Memory B cell (primary cell): ENCODE measurements around the gene FMC1.
A peak's percentile ranks its signal among the peaks of the same experiment; 100 is the strongest.
"Not testable (repeated sequence)": the region's sequence is repeated elsewhere in the genome, so short reads cannot be mapped to it uniquely, and the experiment has no call there.

Source experiments
- ATAC-seq: fragments of 150-1000 bp; cut with Tn5 transposase; 2 replicates; pipeline ENCODE4 v1.10.0; 2021; ENCODE audit warnings: low read depth, mild to moderate bottlenecking, moderate library complexity
- DNase-seq, 2 donors: peaks; one replicate each; pipeline ENCODE4 v3.0.0; 2022; ENCODE audit warnings: low spot score in 2 of 2
- H3K27ac Mint-ChIP-seq: one replicate; pipeline ENCODE4 v1.8.0; 2022; ENCODE audit warnings: mild to moderate bottlenecking, moderate library complexity, mixed read lengths
- H3K27me3 Mint-ChIP-seq: one replicate; pipeline ENCODE4 v1.8.0; 2022; ENCODE audit warnings: mixed read lengths
- H3K36me3 Mint-ChIP-seq: one replicate; pipeline ENCODE4 v1.8.0; 2022; ENCODE audit warnings: mild to moderate bottlenecking, mixed read lengths
- H3K4me1 Mint-ChIP-seq: one replicate; pipeline ENCODE4 v1.8.0; 2022; ENCODE audit warnings: mixed read lengths
- H3K4me3 Mint-ChIP-seq: one replicate; pipeline ENCODE4 v1.8.0; 2022; ENCODE audit warnings: mild to moderate bottlenecking, moderate library complexity, mixed read lengths
- H3K9me3 Mint-ChIP-seq: one replicate; pipeline ENCODE4 v1.8.0; 2022; ENCODE audit warnings: mixed read lengths

FMC1 gene

DNA sequence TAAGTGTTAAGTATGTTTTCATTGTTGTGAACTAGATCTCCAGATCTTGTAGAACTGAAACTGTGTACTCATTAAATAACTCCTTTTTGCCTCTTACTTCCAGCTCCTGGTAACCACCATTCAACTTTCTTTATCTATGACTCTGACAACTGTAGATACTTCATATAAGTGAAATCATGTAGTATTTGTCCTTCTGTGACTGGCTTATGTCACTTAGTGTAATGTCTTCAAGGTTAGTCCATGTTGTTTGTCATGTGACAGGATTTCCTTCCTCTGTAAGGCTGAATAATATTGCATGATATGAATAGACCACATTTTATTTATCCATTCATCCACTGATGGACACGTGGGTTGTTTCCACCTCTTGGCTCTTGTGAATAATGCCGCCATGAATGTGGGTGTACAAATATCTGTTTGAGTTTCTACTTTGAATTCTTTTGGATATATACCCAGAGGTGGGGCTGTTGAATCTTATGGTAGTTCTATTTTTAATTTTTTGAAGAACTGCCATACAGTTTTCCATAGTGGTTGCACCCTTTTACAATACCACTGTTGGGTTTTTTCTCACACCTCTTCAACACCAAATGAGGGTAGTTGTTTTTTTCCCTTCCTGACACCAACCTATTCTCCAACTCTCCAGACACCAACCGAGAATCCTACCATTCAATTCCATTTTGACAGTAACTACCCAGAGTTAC lies 10.7 kb upstream of the FMC1 start:
- Mint-ChIP-seq H3K4me3 (no peak overlapping the region), H3K27ac (no peak overlapping the region), H3K4me1 (peaks cover 4% of the 10 kb centered on the region), H3K36me3 (no peaks in the 10 kb centered on the region), H3K9me3 (no peaks in the 10 kb centered on the region), H3K27me3 (no peaks in the 10 kb centered on the region)
- no peak for ATAC-seq
- no peak for DNase-seq

DNA sequence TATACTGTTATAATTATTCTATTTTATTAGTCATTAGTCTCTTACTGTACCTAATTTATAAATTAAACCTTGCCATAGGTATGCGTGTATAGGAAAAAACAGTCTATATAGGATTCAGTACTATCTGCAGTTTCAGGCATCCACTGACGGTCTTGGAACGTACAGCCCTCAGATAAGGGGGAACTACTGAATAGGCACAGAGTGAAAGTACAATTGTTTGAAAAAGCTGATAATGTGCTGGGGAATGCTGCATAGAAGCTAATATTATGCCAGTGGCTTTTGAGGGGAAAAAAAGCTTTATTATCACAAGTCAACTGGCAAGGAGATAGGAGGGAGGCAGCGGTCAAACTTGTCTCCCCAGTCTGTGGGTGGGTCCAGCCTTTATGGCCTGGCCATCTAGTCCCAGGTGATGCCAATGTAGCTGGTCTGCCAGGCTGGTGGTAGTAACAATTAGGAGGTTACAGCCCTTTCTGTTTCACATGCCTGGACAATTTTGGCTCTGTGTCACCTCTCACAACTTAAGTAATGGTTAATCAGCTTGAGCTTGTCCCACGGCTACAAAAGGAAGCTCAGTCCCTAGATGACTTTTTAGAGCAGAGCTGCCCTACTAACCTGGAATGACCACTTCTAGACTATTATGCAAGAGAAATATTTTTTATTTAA lies 8.3 kb upstream of the FMC1 start:
- H3K27ac Mint-ChIP-seq = no peak overlapping the region
- H3K36me3 Mint-ChIP-seq = no peaks in the 10 kb centered on the region
- H3K9me3 Mint-ChIP-seq = no peaks in the 10 kb centered on the region
- H3K27me3 Mint-ChIP-seq = no peaks in the 10 kb centered on the region
- ATAC-seq (no peak), DNase-seq (no peak)
- H3K4me1 Mint-ChIP-seq = peaks cover 4% of the 10 kb centered on the region
- H3K4me3 Mint-ChIP-seq = no peak overlapping the region

DNA sequence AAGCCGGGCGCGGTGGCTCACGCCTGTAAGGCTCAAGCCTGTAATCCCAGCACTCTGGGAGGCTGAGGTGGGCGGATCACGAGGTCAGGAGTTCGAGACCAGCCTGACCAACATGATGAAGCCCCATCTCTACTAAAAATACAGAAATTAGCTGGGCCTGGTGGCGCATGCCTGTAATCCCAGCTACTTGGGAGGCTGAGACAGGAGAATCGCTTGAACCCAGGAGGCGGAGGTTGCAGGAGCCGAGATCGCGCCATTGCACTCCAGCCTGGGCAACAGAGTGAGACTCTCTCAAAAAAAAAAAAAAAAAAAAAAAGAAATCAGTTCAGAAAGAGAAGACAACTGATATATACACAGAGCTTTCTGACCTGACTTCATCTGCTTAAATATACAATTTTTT lies 7.7 kb upstream of the FMC1 start:
- H3K4me1 Mint-ChIP-seq, H3K9me3 Mint-ChIP-seq, H3K27me3 Mint-ChIP-seq, ATAC-seq, H3K27ac Mint-ChIP-seq, H3K36me3 Mint-ChIP-seq, DNase-seq, H3K4me3 Mint-ChIP-seq: not testable (repeated sequence)

DNA sequence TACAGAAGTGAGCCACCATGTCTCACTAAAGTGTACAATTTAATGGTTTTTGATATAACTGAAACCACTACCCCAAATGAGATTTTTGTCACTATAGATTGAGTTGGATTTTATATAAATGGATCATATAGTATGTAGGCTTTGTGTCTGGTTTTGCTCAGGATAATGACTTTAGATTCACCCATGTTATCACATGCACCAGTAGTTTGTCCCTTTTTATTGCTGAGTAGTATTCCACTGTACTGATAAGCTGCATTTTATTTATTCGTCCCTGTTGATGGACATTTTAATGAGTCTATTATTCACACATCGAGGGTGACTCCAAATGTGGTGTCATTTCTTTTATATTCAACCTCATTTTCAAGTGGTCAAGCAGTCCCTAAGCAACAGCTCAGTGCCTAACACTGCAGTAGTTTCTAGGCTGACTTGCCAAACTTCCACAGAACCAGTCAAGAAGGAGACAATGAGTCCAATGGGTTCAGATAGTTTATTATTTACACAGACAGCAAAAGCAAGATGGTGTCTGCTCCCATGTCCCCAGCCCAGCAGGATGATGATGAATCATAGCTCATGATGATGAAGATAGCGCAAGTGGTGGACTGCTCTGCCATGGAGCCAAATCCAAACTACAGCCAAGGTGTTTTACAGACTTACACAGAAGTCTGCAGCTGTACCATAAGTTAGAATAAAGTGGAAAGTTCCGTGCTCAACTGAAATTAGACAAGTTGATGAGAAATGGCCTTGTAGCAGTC lies 6.6 kb upstream of the FMC1 start:
- no peaks in the 10 kb centered on the region for H3K27me3 Mint-ChIP-seq
- no peak overlapping the region for H3K4me3 Mint-ChIP-seq
- peaks cover 7% of the 10 kb centered on the region for H3K4me1 Mint-ChIP-seq
- H3K36me3 Mint-ChIP-seq = no peaks in the 10 kb centered on the region
- ATAC-seq (no peak), DNase-seq (no peak)
- H3K27ac Mint-ChIP-seq = no peak overlapping the region
- H3K9me3 Mint-ChIP-seq = no peaks in the 10 kb centered on the region

DNA sequence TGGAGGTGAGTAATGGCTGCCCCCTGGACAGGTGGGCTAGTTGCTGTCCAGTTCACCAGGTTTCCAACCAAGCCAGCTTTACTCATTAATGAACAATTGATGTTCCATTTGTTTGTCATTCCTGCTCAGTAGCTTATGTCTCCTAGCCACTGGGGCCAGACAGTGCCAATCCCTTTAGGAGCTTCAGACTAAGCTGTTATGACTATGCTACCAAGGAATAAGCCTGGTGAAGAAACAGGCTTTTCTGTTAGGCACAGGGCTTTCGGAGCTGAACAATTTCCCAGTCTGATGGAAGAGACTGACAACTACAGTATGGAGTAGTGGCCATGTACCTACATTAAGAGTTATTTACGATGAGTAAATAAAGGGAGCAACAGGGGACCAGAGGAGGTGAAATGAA lies 2.1 kb upstream of the FMC1 start:
- Mint-ChIP-seq H3K4me3 (peak overlapping the region; percentile 46), H3K27ac (peak overlapping the region; percentile 36), H3K4me1 (peaks cover 18% of the 10 kb centered on the region), H3K9me3 (peaks cover 2% of the 10 kb centered on the region), H3K27me3 (no peaks in the 10 kb centered on the region), H3K36me3 (peaks cover 2% of the 10 kb centered on the region)
- no peak for DNase-seq
- no peak for ATAC-seq

DNA sequence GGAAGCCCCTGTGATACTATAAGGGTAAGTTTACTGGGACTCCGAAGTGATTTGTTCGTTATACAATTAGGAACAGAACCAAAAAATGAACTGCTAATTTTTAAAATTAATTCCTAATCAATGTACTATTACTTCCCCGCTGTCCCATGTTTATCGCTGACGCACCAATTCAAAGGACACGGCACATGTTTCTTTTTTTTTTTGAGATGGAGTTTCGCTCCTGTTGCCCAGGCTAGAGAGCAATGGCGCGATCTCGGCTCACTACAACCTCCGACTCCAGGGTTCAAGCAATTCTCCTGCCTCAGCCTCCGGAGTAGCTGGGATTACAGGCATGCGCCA lies 1.5 kb upstream of the FMC1 start:
- Mint-ChIP-seq H3K27me3 (no peaks in the 10 kb centered on the region), H3K4me1 (peaks cover 18% of the 10 kb centered on the region), H3K4me3 (peak overlapping the region; percentile 98), H3K36me3 (peaks cover 2% of the 10 kb centered on the region), H3K9me3 (peaks cover 2% of the 10 kb centered on the region), H3K27ac (peak overlapping the region; percentile 100)
- no peak for ATAC-seq
- DNase-seq = no peak

DNA sequence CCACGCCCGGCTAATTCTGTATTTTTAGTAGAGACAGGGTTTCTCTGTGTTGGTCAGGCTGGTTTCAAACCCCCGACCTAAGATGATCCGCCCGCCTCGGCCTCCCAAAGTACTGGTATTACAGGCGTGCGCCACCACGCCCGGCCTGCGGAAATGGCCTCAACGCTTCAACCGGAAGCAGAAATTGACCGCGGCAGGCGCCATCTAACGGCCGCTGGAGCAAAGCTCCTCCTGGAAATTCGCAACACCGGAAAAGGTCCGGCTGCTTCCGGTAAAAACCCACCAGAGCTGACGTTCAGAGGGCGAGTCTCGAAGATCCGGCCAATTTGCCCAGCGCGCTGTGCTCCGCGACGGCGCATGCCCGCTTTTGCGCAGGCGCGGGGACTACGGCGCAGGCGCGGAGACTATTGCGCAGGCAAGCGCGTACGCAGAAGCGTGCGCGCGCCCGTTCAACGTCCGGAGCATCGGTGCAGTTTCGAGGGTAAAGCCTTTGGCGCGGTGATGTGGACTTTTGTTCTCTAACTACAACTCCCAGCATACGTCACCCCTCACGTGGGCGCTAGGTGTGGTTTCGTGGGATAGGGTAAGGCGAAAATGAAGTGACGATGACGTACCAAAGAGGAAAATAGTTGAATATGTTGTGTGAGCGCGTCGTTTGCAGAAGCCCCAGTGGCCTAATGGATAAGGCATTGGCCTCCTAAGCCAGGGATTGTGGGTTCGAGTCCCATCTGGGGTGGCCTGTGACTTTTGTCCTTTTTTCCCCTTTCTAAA lies 915 bp upstream of the FMC1 start:
- peak; percentile 79 for ATAC-seq
- Mint-ChIP-seq H3K4me1 (peaks cover 20% of the 10 kb centered on the region), H3K9me3 (peaks cover 2% of the 10 kb centered on the region), H3K27me3 (no peaks in the 10 kb centered on the region), H3K27ac (peak overlapping the region; percentile 100), H3K36me3 (peaks cover 4% of the 10 kb centered on the region), H3K4me3 (peak overlapping the region; percentile 98)
- peak; percentile 98 for DNase-seq

DNA sequence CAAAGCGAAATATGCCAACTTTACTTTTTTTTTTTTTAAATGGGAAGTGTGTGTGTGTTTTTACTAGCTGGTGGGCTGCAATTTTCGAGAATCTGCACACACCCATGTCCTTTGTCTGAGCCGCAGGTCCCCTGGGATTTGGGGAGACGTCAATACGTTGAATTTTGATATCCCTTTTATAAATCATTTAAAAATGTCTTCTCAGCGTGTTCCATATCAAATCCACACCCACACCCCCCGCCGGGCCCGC lies 404 bp upstream of the FMC1 start:
- no peak for DNase-seq
- no peak for ATAC-seq
- peak overlapping the region; percentile 98 for H3K4me3 Mint-ChIP-seq
- H3K36me3 Mint-ChIP-seq = peaks cover 4% of the 10 kb centered on the region
- peak overlapping the region; percentile 100 for H3K27ac Mint-ChIP-seq
- H3K4me1 Mint-ChIP-seq = peaks cover 23% of the 10 kb centered on the region
- H3K27me3 Mint-ChIP-seq = no peaks in the 10 kb centered on the region
- H3K9me3 Mint-ChIP-seq = peaks cover 2% of the 10 kb centered on the region

DNA sequence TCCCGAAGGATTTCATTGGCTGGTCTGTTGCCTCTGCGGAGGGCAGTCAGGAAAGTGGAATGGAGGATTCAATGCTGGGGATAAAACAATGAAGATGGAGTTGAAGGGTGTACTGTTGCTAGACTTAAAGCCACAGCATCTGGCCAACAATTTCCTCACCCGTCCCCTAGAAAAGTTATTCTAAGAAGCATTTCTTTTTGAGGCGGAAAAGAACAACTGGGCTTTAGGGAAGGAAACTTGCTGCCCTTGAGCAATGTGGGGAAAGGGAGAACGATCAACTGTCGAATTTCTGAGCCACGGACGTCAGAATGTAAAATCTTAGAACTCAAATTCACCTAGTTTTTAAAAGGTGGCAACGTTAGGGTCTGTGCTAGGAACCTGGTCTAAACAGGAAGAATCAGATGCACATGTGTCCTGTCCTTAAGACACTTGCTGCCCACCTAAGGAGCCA lies 664 bp downstream of the FMC1 start:
- Mint-ChIP-seq H3K27me3 (no peaks in the 10 kb centered on the region), H3K4me3 (peak overlapping the region; percentile 98), H3K4me1 (peaks cover 23% of the 10 kb centered on the region), H3K9me3 (peaks cover 2% of the 10 kb centered on the region), H3K36me3 (peaks cover 7% of the 10 kb centered on the region), H3K27ac (peak overlapping the region; percentile 100)
- no peak for ATAC-seq
- DNase-seq = no peak

DNA sequence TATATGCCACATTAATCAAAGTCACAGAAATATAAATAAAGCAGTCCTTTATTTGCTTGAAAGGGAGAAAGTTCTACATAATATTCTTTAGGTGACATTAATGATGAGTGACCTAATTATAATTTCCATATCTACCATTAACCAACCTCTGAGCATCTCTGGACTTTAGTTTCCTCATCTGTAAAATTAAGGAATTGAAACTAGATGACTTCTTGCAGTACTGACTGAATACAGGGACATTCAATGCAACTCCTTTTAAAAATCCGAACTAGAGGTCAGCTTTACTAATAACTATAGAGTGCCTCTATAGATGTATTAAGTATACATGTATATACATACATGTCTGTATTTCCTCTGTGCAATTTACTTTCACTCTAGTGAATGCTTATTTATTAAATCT lies 3.9 kb downstream of the FMC1 start:
- H3K27ac Mint-ChIP-seq = no peak overlapping the region
- H3K4me3 Mint-ChIP-seq = no peak overlapping the region
- peaks cover 20% of the 10 kb centered on the region for H3K4me1 Mint-ChIP-seq
- peaks cover 12% of the 10 kb centered on the region for H3K36me3 Mint-ChIP-seq
- ATAC-seq (no peak), DNase-seq (no peak)
- H3K27me3 Mint-ChIP-seq = no peaks in the 10 kb centered on the region
- H3K9me3 Mint-ChIP-seq = peaks cover 2% of the 10 kb centered on the region

DNA sequence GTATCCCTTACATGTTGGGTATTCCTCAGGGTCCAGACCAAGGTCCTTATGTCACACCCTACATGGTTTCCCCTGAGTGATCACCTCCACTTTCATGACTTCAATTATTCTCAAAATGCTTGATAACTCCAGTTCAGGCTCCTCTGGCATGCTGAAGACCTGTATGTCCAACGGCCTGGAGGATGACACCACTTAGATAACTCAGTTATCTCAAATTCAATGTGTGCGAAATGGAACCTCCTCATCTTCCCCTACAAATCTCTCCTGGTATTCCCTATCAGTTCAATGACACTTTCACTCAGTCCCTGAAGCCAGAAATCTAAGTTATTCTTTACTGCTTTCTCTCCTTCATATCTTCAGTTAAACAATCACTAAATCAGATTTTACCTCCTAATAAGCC lies 9.9 kb downstream of the FMC1 start:
- Mint-ChIP-seq H3K27ac (no peak overlapping the region), H3K9me3 (no peaks in the 10 kb centered on the region), H3K27me3 (no peaks in the 10 kb centered on the region), H3K4me1 (peaks cover 2% of the 10 kb centered on the region), H3K4me3 (no peak overlapping the region), H3K36me3 (peaks cover 17% of the 10 kb centered on the region)
- DNase-seq = no peak
- no peak for ATAC-seq

DNA sequence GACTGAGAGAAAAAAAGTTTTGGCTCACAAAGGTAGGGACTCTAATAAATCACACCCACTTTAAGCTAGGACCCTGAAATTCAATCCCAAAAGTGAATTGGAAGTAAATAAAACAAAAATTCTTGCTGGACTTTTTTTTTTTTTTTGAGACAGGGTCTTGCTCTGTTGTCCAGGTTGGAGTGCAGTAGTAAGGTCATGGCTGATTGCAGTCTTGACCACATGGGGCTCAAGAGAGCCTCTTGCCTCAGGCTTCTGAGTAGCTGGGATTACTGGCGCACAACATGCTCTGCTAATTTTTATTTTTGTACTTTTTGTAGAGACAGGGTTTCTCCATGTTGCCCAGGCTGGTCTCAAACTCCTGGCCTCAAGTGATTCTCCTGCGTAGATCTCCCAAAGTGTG lies 13.6 kb downstream of the FMC1 start:
- no peaks in the 10 kb centered on the region for H3K9me3 Mint-ChIP-seq
- H3K27me3 Mint-ChIP-seq = no peaks in the 10 kb centered on the region
- DNase-seq (no peak), ATAC-seq (no peak)
- peaks cover 9% of the 10 kb centered on the region for H3K36me3 Mint-ChIP-seq
- peaks cover 2% of the 10 kb centered on the region for H3K4me1 Mint-ChIP-seq
- no peak overlapping the region for H3K4me3 Mint-ChIP-seq
- H3K27ac Mint-ChIP-seq = no peak overlapping the region

DNA sequence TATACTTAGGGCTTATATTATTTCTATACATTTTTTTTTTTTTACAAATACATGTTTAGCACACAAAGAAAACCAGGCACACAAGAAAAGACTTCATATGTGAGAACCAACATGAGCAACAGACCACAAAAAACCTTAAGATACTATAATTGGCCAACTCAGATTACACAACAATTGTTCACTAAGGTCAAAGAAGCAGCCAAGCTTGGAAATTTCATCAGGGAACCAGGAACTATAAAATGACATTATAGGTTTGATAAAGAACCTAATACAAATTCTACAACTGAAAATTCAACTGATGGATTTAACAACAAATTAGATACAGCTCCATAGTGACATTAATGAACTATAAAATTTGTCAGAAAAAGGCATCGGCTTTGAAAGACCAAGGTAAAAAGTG lies 14.2 kb downstream of the FMC1 start:
- Mint-ChIP-seq H3K9me3 (no peaks in the 10 kb centered on the region), H3K27ac (no peak overlapping the region), H3K36me3 (peaks cover 9% of the 10 kb centered on the region), H3K4me1 (peaks cover 1% of the 10 kb centered on the region), H3K4me3 (no peak overlapping the region), H3K27me3 (no peaks in the 10 kb centered on the region)
- DNase-seq = no peak
- ATAC-seq = no peak
